H9 (cell line): ENCODE measurements around the gene GPD1. TPM values are rescaled to one million over a fixed set of nuclear protein-coding genes. Genes with fewer than 3 reads are reported as not detected.

Experiments used
- DNase-seq: peaks from one replicate; pipeline ENCODE4 v3.0.0-alpha.2; 2017
- H2AFZ ChIP-seq: one replicate; pipeline ENCODE4 v1.6.1; 2013; ENCODE audit warnings: mild to moderate bottlenecking, low read length, control low read depth, moderate library complexity
- H2AK5ac ChIP-seq: 2 replicates; pipeline ENCODE4 v1.6.1; 2013; ENCODE audit warnings: low read length, control low read depth, mixed read lengths; ENCODE audit not compliant: insufficient read length
- H2BK120ac ChIP-seq: one replicate; pipeline ENCODE4 v1.6.1; 2013; ENCODE audit warnings: low read depth, mild to moderate bottlenecking, low read length, control low read depth, inconsistent platforms; ENCODE audit not compliant: poor library complexity, severe bottlenecking
- H2BK12ac ChIP-seq: 2 replicates; pipeline ENCODE4 v1.6.1; 2013; ENCODE audit warnings: low read length, control low read depth, mixed read lengths, low read depth; ENCODE audit not compliant: insufficient read length
- H2BK15ac ChIP-seq: 2 replicates; pipeline ENCODE4 v1.6.1; 2013; ENCODE audit warnings: low read depth, low read length, control low read depth
- H2BK20ac ChIP-seq: one replicate; pipeline ENCODE4 v1.6.1; 2013; ENCODE audit warnings: low read depth, mild to moderate bottlenecking, low read length, control low read depth, inconsistent platforms; ENCODE audit not compliant: poor library complexity, severe bottlenecking
- H2BK5ac ChIP-seq: 2 replicates; pipeline ENCODE4 v1.6.1; 2013; ENCODE audit warnings: low read length, control low read depth, mixed read lengths; ENCODE audit not compliant: insufficient read length
- H3K14ac ChIP-seq: 2 replicates; pipeline ENCODE4 v1.6.1; 2013; ENCODE audit warnings: low read length, control low read depth; ENCODE audit not compliant: insufficient read depth
- H3K18ac ChIP-seq: 2 replicates; pipeline ENCODE4 v1.6.1; 2013; ENCODE audit warnings: low read depth, mild to moderate bottlenecking, mixed read lengths, low read length, control low read depth; ENCODE audit not compliant: insufficient read length
- H3K23ac ChIP-seq: 2 replicates; pipeline ENCODE4 v1.6.1; 2013; ENCODE audit warnings: low read length, control low read depth, mixed read lengths, low read depth; ENCODE audit not compliant: insufficient read length
- H3K23me2 ChIP-seq: 2 replicates; pipeline ENCODE4 v1.6.1; 2013; ENCODE audit warnings: low read depth, mild to moderate bottlenecking, mixed read lengths, low read length, control low read depth; ENCODE audit not compliant: insufficient read length, poor library complexity, severe bottlenecking
- H3K27ac ChIP-seq: 2 replicates; pipeline ENCODE4 v1.5.1; 2013; ENCODE audit warnings: low read length, control low read depth, mixed read lengths, low read depth; ENCODE audit not compliant: insufficient read length
- H3K27me3 ChIP-seq: 2 replicates; pipeline ENCODE4 v1.6.1; 2013; ENCODE audit warnings: low read length, control low read depth, inconsistent platforms; ENCODE audit not compliant: insufficient read depth
- H3K4ac ChIP-seq: 2 replicates; pipeline ENCODE4 v1.6.1; 2013; ENCODE audit warnings: low read depth, mild to moderate bottlenecking, control low read depth, inconsistent platforms, low read length, moderate library complexity
- H3K4me1 ChIP-seq: 2 replicates; pipeline ENCODE4 v1.6.1; 2013; ENCODE audit warnings: low read length, control low read depth, inconsistent platforms; ENCODE audit not compliant: insufficient read depth
- H3K4me2 ChIP-seq: 2 replicates; pipeline ENCODE4 v1.6.1; 2013; ENCODE audit warnings: low read length, control low read depth, mixed read lengths; ENCODE audit not compliant: insufficient read length, insufficient read depth
- H3K56ac ChIP-seq: 2 replicates; pipeline ENCODE4 v1.6.1; 2013; ENCODE audit warnings: low read depth, mild to moderate bottlenecking, mixed read lengths, low read length, control low read depth; ENCODE audit not compliant: insufficient read length
- H3K79me1 ChIP-seq: 2 replicates; pipeline ENCODE4 v1.6.1; 2013; ENCODE audit warnings: low read depth, mild to moderate bottlenecking, moderate library complexity, low read length, control low read depth, inconsistent platforms; ENCODE audit not compliant: insufficient read depth, poor library complexity, severe bottlenecking
- H3K79me2 ChIP-seq: 2 replicates; pipeline ENCODE4 v1.6.1; 2013; ENCODE audit warnings: low read length, control low read depth, inconsistent platforms; ENCODE audit not compliant: insufficient read depth
- H3K9ac ChIP-seq: 2 replicates; pipeline ENCODE4 v1.6.1; 2013; ENCODE audit warnings: low read length, control low read depth, mixed read lengths; ENCODE audit not compliant: insufficient read length; ENCODE audit errors: extremely low read depth
- H3K9me3 ChIP-seq: one replicate; pipeline ENCODE4 v1.6.1; 2013; ENCODE audit warnings: low read depth, low read length, inconsistent platforms; ENCODE audit not compliant: control insufficient read depth
- H3T11ph ChIP-seq: one replicate; pipeline ENCODE4 v1.6.1; 2013; ENCODE audit warnings: mild to moderate bottlenecking, low read length, control low read depth, inconsistent platforms
- H4K20me1 ChIP-seq: one replicate; pipeline ENCODE4 v1.6.1; 2013; ENCODE audit not compliant: control insufficient read depth, insufficient read length, insufficient read depth
- H4K5ac ChIP-seq: 2 replicates; pipeline ENCODE4 v1.6.1; 2013; ENCODE audit warnings: low read depth, mild to moderate bottlenecking, mixed read lengths, low read length, control low read depth; ENCODE audit not compliant: insufficient read length
- H4K8ac ChIP-seq: replicated peaks from 2 replicates; pipeline ENCODE4 v1.6.1; 2013; ENCODE audit warnings: low read length, control low read depth, mixed read lengths, low read depth; ENCODE audit not compliant: insufficient read length
- H4K91ac ChIP-seq: 2 replicates; pipeline ENCODE4 v1.6.1; 2013; ENCODE audit warnings: low read depth, mild to moderate bottlenecking, moderate library complexity, mixed read lengths, low read length, control low read depth; ENCODE audit not compliant: insufficient read length
- H3K27ac Mint-ChIP-seq, 3 experiments: 2 replicates in 2 of 3; 3 replicates in 1 of 3; pipeline ENCODE4 v1.8.0; 2020 to 2021; ENCODE audit warnings: mixed read lengths in 3 of 3, mild to moderate bottlenecking in 1 of 3, moderate library complexity in 1 of 3
- H3K27me3 Mint-ChIP-seq: 2 replicates; pipeline ENCODE4 v1.8.0; 2021; ENCODE audit warnings: low read depth, mild to moderate bottlenecking, moderate library complexity, mixed read lengths
- H3K36me3 Mint-ChIP-seq, 3 experiments: 2 replicates in 2 of 3; 3 replicates in 1 of 3; pipeline ENCODE4 v1.8.0; 2020 to 2021; ENCODE audit warnings: low read depth in 3 of 3, mixed read lengths in 3 of 3; ENCODE audit not compliant: insufficient read depth in 1 of 3
- H3K4me1 Mint-ChIP-seq, 2 experiments: 2 replicates each; pipeline ENCODE4 v1.8.0; 2020; ENCODE audit warnings: mixed read lengths in 2 of 2
- H3K4me3 Mint-ChIP-seq, 2 experiments: 2 replicates in 1 of 2; 3 replicates in 1 of 2; pipeline ENCODE4 v1.8.0; 2020 to 2021; ENCODE audit warnings: mild to moderate bottlenecking in 2 of 2, mixed read lengths in 2 of 2, moderate library complexity in 1 of 2
- H3K9me3 Mint-ChIP-seq, 2 experiments: 2 replicates in 1 of 2; 3 replicates in 1 of 2; pipeline ENCODE4 v1.8.0; 2020; ENCODE audit warnings: mild to moderate bottlenecking in 2 of 2, mixed read lengths in 2 of 2, moderate library complexity in 1 of 2
- WGBS: extraction: QIAGEN DNeasy Blood & Tissue Kit; methylation state at CpG from one replicate; pipeline ENCODE4 v1.1.7; 2013; ENCODE audit warnings: missing lambda C conversion rate, low lambda C conversion rate, mixed read lengths; ENCODE audit not compliant: insufficient read length; ENCODE audit errors: extremely low coverage; 5-methylcytosine and 5-hydroxymethylcytosine counted together
- total RNA-seq: library from RNA; stranded (reverse); gene quantifications from 2 replicates; pipeline ENCODE4 v1.2.1, GENCODE V29; 2021
- TF ChIP-seq, protein P1 (sequence below): fragments of 200-600 bp; sonication (generic); conservative IDR thresholded peaks from 3 replicates; pipeline ENCODE4 v1.8.0; 2021; ENCODE audit warnings: antibody characterized with exemption, mild to moderate bottlenecking

The GPD1 gene
- total RNA-seq, 1 experiment from 2014 or later, result 0.70 TPM

DNA sequence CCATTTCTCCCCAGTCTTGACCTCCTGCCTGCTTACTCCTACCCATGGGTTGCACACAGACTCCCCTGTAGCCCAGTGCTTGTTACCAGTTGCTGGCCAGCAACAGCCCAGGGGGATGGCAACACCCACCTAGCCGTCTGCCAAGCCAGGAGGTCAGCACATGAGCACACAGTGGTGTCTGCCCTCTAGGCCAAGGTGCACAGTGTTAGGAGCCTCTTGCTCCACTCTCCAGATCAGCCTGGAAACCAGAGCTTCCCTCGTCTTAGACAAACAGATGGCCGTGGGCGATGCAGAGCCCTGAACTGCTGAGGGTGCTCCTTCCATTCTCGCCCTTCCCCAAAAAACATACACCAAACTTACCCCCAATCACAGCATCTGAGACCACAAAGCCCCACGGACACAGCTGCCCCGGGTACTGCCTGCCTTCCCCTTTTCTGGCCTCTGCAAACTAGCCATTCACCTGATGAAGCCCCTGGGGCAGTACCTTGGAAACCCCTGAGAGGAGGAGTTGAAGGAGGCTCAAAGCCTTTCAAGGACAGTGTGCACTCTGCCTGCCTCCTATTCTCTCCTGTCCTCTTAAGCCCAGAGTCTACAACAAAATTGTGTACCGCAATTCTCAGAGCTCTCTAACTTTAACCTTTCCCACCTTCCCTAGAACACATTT is 1.0 kb upstream of the GPD1 start:
- H3K27ac Mint-ChIP-seq, result peak overlapping the region; percentile 15 to 72 (median 57); a peak in 4 of 7 replicates
- no peak overlapping the region for H2BK12ac ChIP-seq
- H4K5ac ChIP-seq, result no peak overlapping the region
- no peak overlapping the region for H3K9ac ChIP-seq
- no peak overlapping the region for H3K4me3 Mint-ChIP-seq
- no peaks in the 10 kb centered on the region for H3K23me2 ChIP-seq
- H3K4me1 ChIP-seq, result no peaks in the 10 kb centered on the region; the same call in 1 of the 2 replicates
- no peak overlapping the region for H2AK5ac ChIP-seq
- peaks cover 45 to 48% of the 10 kb centered on the region in 2 experiments for H3K4me1 Mint-ChIP-seq
- H4K20me1 ChIP-seq, result no peaks in the 10 kb centered on the region
- no peak overlapping the region for H4K91ac ChIP-seq
- no peak overlapping the region for H3K56ac ChIP-seq
- no peaks in the 10 kb centered on the region for H3K9me3 Mint-ChIP-seq
- no peak overlapping the region for H3K23ac ChIP-seq
- H2AFZ ChIP-seq, result no peak overlapping the region
- H3K27me3 Mint-ChIP-seq, result peaks cover 4% of the 10 kb centered on the region
- no peaks in the 10 kb centered on the region for H3K79me2 ChIP-seq
- H2BK20ac ChIP-seq, result no peak overlapping the region
- H3K27me3 ChIP-seq, result no peaks in the 10 kb centered on the region
- H3K14ac ChIP-seq, result no peak overlapping the region
- WGBS, result no CpG with 5 or more reads among the region's 8 CpGs
- H4K8ac ChIP-seq, result no peak overlapping the region
- no peak overlapping the region for H2BK120ac ChIP-seq
- H3K9me3 ChIP-seq, result no peaks in the 10 kb centered on the region
- TF ChIP-seq, protein P1, sequence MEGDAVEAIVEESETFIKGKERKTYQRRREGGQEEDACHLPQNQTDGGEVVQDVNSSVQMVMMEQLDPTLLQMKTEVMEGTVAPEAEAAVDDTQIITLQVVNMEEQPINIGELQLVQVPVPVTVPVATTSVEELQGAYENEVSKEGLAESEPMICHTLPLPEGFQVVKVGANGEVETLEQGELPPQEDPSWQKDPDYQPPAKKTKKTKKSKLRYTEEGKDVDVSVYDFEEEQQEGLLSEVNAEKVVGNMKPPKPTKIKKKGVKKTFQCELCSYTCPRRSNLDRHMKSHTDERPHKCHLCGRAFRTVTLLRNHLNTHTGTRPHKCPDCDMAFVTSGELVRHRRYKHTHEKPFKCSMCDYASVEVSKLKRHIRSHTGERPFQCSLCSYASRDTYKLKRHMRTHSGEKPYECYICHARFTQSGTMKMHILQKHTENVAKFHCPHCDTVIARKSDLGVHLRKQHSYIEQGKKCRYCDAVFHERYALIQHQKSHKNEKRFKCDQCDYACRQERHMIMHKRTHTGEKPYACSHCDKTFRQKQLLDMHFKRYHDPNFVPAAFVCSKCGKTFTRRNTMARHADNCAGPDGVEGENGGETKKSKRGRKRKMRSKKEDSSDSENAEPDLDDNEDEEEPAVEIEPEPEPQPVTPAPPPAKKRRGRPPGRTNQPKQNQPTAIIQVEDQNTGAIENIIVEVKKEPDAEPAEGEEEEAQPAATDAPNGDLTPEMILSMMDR, result no peak
- DNase-seq, result no peak
- no peak overlapping the region for H3K4me2 ChIP-seq
- H3K18ac ChIP-seq, result no peak overlapping the region
- H3K27ac ChIP-seq, result no peak overlapping the region
- no peak overlapping the region for H3K4ac ChIP-seq
- H2BK15ac ChIP-seq, result no peak overlapping the region
- no peaks in the 10 kb centered on the region for H3K79me1 ChIP-seq
- no peak overlapping the region for H2BK5ac ChIP-seq
- no peak overlapping the region for H3T11ph ChIP-seq
- peaks cover 23 to 43% (median 37%) of the 10 kb centered on the region in 3 experiments for H3K36me3 Mint-ChIP-seq
